GM23338 (cell line): ENCODE data around the gene DAND5. TPM values are rescaled to one million over a fixed set of nuclear protein-coding genes. Genes with fewer than 3 reads are reported as not detected.

Source experiments
- ATAC-seq: fragments of 200-7000 bp; cut with Tn5 transposase; 3 replicates; pipeline ENCODE4 v1.9.1; 2020
- DNase-seq: peaks from one replicate; pipeline ENCODE4 v3.0.0-alpha.2; 2015; ENCODE audit warnings: low spot score
- H2AFZ ChIP-seq: fragments of 200-600 bp; sonication (generic); 2 replicates; pipeline ENCODE4 v1.8.0; 2016; ENCODE audit warnings: antibody characterized with exemption, mild to moderate bottlenecking, moderate library complexity
- H3F3A ChIP-seq: fragments of 200-600 bp; sonication (generic); replicated peaks from 2 replicates; pipeline ENCODE4 v1.8.0; 2017; ENCODE audit warnings: antibody characterized with exemption, mixed run types, low read depth
- H3K27ac ChIP-seq: fragments of 200-600 bp; sonication (generic); 2 replicates; pipeline ENCODE4 v1.6.1; 2016; ENCODE audit warnings: low read depth
- H3K27me3 ChIP-seq: fragments of 200-600 bp; sonication (generic); 2 replicates; pipeline ENCODE4 v1.8.0; 2016; ENCODE audit warnings: mild to moderate bottlenecking, mixed run types, moderate library complexity; ENCODE audit not compliant: insufficient read depth
- H3K36me3 ChIP-seq: fragments of 200-600 bp; sonication (generic); 2 replicates; pipeline ENCODE4 v1.8.0; 2016; ENCODE audit warnings: mild to moderate bottlenecking; ENCODE audit not compliant: insufficient read depth
- H3K4me1 ChIP-seq: fragments of 200-600 bp; sonication (generic); 2 replicates; pipeline ENCODE4 v1.8.0; 2016; ENCODE audit warnings: mild to moderate bottlenecking, moderate library complexity; ENCODE audit not compliant: insufficient read depth
- H3K4me2 ChIP-seq: fragments of 200-600 bp; sonication (generic); 2 replicates; pipeline ENCODE4 v1.7.1; 2017; ENCODE audit warnings: mixed run types
- H3K4me3 ChIP-seq: fragments of 200-600 bp; sonication (generic); 2 replicates; pipeline ENCODE4 v1.6.1; 2016; ENCODE audit warnings: mixed run types
- H3K79me2 ChIP-seq: fragments of 200-600 bp; sonication (generic); replicated peaks from 2 replicates; pipeline ENCODE4 v1.8.0; 2017; ENCODE audit warnings: mild to moderate bottlenecking; ENCODE audit not compliant: insufficient read depth
- H3K9me2 ChIP-seq: fragments of 200-600 bp; sonication (generic); 2 replicates; pipeline ENCODE4 v1.8.0; 2017; ENCODE audit not compliant: insufficient read depth
- H4K20me1 ChIP-seq: fragments of 200-600 bp; sonication (generic); replicated peaks from 2 replicates; pipeline ENCODE4 v1.8.0; 2017; ENCODE audit warnings: mild to moderate bottlenecking; ENCODE audit not compliant: insufficient read depth
- H3K27ac Mint-ChIP-seq: 2 replicates; pipeline ENCODE4 v1.8.0; 2020; ENCODE audit warnings: inconsistent platforms, mild to moderate bottlenecking, moderate library complexity, mixed read lengths
- H3K27me3 Mint-ChIP-seq: 3 replicates; pipeline ENCODE4 v1.8.0; 2022; ENCODE audit warnings: low read depth, mild to moderate bottlenecking, moderate library complexity, mixed read lengths, inconsistent platforms; ENCODE audit not compliant: insufficient read depth, poor library complexity
- H3K36me3 Mint-ChIP-seq: 3 replicates; pipeline ENCODE4 v1.8.0; 2021; ENCODE audit warnings: low read depth, mild to moderate bottlenecking, inconsistent platforms, moderate library complexity, mixed read lengths
- H3K4me1 Mint-ChIP-seq: 3 replicates; pipeline ENCODE4 v1.8.0; 2020; ENCODE audit warnings: mild to moderate bottlenecking, inconsistent platforms, mixed read lengths
- H3K4me3 Mint-ChIP-seq: 3 replicates; pipeline ENCODE4 v1.8.0; 2021; ENCODE audit warnings: moderate library complexity, mild to moderate bottlenecking, inconsistent platforms, mixed read lengths
- H3K9me3 Mint-ChIP-seq: 3 replicates; pipeline ENCODE4 v1.8.0; 2020; ENCODE audit warnings: moderate library complexity, mild to moderate bottlenecking, inconsistent platforms, mixed read lengths
- EZH2 ChIP-seq: fragments of 200-600 bp; sonication (generic); IDR thresholded peaks from one replicate; pipeline ENCODE4 v1.8.0; 2017; ENCODE audit warnings: antibody characterized with exemption, mild to moderate bottlenecking, low read depth; ENCODE audit not compliant: unreplicated experiment
- JUNB ChIP-seq: IDR thresholded peaks from one replicate; pipeline ENCODE4 v1.6.1; 2016; ENCODE audit warnings: antibody characterized with exemption; ENCODE audit not compliant: unreplicated experiment
- NANOG ChIP-seq: IDR thresholded peaks from 2 replicates; pipeline ENCODE4 v1.6.1; 2016; ENCODE audit warnings: antibody characterized with exemption, borderline replicate concordance
- POLR2AphosphoS5 ChIP-seq: IDR thresholded peaks from 2 replicates; pipeline ENCODE4 v1.6.1; 2016; ENCODE audit warnings: antibody characterized with exemption, low read depth
- STAT1 ChIP-seq: IDR thresholded peaks from one replicate; pipeline ENCODE4 v1.6.1; 2016; ENCODE audit warnings: antibody characterized with exemption; ENCODE audit not compliant: unreplicated experiment
- ZNF114 ChIP-seq: fragments of 250-450 bp; sonication (Bioruptor Pico); IDR thresholded peaks from 2 replicates; pipeline ENCODE4 v1.5.0; 2020; ENCODE audit warnings: mild to moderate bottlenecking, moderate library complexity
- ZNF331 ChIP-seq: fragments of 250-450 bp; sonication (Bioruptor Pico); IDR thresholded peaks from 2 replicates; pipeline ENCODE4 v1.5.0; 2020; ENCODE audit warnings: low read depth, mild to moderate bottlenecking, moderate library complexity
- polyA plus RNA-seq: library from polyadenylated mRNA; unstranded; fragments of >200 nt; fragmentation: Nextera tagmentation; extraction: Ambion mirVana; gene quantifications from 2 replicates; pipeline ENCODE4 v1.2.1, GENCODE V29; 2016
- total RNA-seq: library from RNA; depleted of rRNA; stranded (reverse); fragments of >200 nt; shearing (Covaris generic); gene quantifications from 2 replicates; pipeline ENCODE4 v1.2.3, GENCODE V29; 2014
- TF ChIP-seq, protein P1 (sequence below): IDR thresholded peaks from one replicate; pipeline ENCODE4 v1.6.1; 2018; ENCODE audit warnings: antibody characterized with exemption; ENCODE audit not compliant: unreplicated experiment
- TF ChIP-seq, protein P2 (sequence below): fragments of 250-450 bp; sonication (Bioruptor Pico); IDR thresholded peaks from 2 replicates; pipeline ENCODE4 v1.5.0; 2020; ENCODE audit warnings: mild to moderate bottlenecking, moderate library complexity
- TF ChIP-seq, protein P3 (sequence below), 2 experiments: fragments of 200-600 bp in 1 of 2; sonication (generic) in 1 of 2; conservative IDR thresholded peaks; 2 replicates each; pipeline versions ENCODE4 v1.5.1 to v1.6.1; 2016 to 2017; ENCODE audit warnings: antibody characterized with exemption in 2 of 2, low read depth in 2 of 2, mild to moderate bottlenecking in 2 of 2, moderate library complexity in 1 of 2

DAND5 gene
- total and polyA plus RNA-seq, 2 experiments from 2014 or later = 0.18 to 0.28 TPM

DNA sequence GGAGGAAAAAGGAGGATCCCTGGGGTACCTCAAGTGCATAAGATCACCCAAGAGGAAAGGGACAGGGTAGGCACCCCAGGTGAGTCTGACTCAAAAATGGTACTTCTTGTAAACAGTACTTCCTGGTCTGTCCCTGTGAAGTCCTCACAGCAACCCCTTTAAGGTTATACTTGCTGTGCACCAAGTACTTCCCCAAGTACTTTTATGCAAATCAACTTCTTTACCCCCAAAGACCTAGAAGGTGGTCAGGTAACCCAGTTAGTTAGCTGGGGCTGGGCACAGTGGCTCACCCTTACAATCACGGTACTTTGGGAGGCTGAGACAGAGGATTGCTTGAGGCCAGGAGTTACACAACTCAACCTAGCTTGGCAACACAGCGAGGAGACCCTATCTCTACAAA, 28.5 kb upstream of the DAND5 start:
- no peak for ATAC-seq

DNA sequence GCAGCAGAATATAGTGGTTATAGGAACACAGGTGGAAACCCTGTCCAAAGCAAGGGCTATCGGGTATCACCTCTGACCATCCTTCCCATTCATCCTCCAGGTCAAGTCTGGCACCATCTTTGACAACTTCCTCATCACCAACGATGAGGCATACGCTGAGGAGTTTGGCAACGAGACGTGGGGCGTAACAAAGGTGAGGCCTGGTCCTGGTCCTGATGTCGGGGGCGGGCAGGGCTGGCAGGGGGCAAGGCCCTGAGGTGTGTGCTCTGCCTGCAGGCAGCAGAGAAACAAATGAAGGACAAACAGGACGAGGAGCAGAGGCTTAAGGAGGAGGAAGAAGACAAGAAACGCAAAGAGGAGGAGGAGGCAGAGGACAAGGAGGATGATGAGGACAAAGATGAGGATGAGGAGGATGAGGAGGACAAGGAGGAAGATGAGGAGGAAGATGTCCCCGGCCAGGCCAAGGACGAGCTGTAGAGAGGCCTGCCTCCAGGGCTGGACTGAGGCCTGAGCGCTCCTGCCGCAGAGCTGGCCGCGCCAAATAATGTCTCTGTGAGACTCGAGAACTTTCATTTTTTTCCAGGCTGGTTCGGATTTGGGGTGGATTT, 25.8 kb upstream of the DAND5 start:
- Mint-ChIP-seq H3K4me3 (no peak overlapping the region), H3K4me1 (peaks cover 28% of the 10 kb centered on the region), H3K36me3 (peaks cover 91% of the 10 kb centered on the region), H3K27ac (peak overlapping the region; percentile 50), H3K9me3 (no peaks in the 10 kb centered on the region; the same call in 2 of the 3 replicates), H3K27me3 (peaks cover 28% of the 10 kb centered on the region)
- Histone ChIP-seq H4K20me1 (peaks cover 44% of the 10 kb centered on the region), H3K36me3 (peaks cover 63% of the 10 kb centered on the region), H2AFZ (no peak overlapping the region), H3K4me3 (no peak overlapping the region), H3K27ac (peak overlapping the region; percentile 50), H3K9me2 (no peaks in the 10 kb centered on the region), H3K4me1 (peaks cover 26% of the 10 kb centered on the region), H3K27me3 (no peaks in the 10 kb centered on the region), H3F3A (peaks cover 73% of the 10 kb centered on the region), H3K4me2 (no peak overlapping the region), H3K79me2 (peaks cover 49% of the 10 kb centered on the region)
- ATAC-seq = no peak
- no peak for DNase-seq
- TF ChIP-seq STAT1 (no peak), JUNB (no peak), POLR2AphosphoS5 (no peak; the same call in 1 of the 2 replicates), ZNF114 (CRISPR knock-in tag) (no peak), ZNF331 (CRISPR knock-in tag) (no peak), NANOG (no peak), EZH2 (no peak)
- TF ChIP-seq, protein P1, sequence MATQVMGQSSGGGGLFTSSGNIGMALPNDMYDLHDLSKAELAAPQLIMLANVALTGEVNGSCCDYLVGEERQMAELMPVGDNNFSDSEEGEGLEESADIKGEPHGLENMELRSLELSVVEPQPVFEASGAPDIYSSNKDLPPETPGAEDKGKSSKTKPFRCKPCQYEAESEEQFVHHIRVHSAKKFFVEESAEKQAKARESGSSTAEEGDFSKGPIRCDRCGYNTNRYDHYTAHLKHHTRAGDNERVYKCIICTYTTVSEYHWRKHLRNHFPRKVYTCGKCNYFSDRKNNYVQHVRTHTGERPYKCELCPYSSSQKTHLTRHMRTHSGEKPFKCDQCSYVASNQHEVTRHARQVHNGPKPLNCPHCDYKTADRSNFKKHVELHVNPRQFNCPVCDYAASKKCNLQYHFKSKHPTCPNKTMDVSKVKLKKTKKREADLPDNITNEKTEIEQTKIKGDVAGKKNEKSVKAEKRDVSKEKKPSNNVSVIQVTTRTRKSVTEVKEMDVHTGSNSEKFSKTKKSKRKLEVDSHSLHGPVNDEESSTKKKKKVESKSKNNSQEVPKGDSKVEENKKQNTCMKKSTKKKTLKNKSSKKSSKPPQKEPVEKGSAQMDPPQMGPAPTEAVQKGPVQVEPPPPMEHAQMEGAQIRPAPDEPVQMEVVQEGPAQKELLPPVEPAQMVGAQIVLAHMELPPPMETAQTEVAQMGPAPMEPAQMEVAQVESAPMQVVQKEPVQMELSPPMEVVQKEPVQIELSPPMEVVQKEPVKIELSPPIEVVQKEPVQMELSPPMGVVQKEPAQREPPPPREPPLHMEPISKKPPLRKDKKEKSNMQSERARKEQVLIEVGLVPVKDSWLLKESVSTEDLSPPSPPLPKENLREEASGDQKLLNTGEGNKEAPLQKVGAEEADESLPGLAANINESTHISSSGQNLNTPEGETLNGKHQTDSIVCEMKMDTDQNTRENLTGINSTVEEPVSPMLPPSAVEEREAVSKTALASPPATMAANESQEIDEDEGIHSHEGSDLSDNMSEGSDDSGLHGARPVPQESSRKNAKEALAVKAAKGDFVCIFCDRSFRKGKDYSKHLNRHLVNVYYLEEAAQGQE = no peak
- TF ChIP-seq, protein P2, sequence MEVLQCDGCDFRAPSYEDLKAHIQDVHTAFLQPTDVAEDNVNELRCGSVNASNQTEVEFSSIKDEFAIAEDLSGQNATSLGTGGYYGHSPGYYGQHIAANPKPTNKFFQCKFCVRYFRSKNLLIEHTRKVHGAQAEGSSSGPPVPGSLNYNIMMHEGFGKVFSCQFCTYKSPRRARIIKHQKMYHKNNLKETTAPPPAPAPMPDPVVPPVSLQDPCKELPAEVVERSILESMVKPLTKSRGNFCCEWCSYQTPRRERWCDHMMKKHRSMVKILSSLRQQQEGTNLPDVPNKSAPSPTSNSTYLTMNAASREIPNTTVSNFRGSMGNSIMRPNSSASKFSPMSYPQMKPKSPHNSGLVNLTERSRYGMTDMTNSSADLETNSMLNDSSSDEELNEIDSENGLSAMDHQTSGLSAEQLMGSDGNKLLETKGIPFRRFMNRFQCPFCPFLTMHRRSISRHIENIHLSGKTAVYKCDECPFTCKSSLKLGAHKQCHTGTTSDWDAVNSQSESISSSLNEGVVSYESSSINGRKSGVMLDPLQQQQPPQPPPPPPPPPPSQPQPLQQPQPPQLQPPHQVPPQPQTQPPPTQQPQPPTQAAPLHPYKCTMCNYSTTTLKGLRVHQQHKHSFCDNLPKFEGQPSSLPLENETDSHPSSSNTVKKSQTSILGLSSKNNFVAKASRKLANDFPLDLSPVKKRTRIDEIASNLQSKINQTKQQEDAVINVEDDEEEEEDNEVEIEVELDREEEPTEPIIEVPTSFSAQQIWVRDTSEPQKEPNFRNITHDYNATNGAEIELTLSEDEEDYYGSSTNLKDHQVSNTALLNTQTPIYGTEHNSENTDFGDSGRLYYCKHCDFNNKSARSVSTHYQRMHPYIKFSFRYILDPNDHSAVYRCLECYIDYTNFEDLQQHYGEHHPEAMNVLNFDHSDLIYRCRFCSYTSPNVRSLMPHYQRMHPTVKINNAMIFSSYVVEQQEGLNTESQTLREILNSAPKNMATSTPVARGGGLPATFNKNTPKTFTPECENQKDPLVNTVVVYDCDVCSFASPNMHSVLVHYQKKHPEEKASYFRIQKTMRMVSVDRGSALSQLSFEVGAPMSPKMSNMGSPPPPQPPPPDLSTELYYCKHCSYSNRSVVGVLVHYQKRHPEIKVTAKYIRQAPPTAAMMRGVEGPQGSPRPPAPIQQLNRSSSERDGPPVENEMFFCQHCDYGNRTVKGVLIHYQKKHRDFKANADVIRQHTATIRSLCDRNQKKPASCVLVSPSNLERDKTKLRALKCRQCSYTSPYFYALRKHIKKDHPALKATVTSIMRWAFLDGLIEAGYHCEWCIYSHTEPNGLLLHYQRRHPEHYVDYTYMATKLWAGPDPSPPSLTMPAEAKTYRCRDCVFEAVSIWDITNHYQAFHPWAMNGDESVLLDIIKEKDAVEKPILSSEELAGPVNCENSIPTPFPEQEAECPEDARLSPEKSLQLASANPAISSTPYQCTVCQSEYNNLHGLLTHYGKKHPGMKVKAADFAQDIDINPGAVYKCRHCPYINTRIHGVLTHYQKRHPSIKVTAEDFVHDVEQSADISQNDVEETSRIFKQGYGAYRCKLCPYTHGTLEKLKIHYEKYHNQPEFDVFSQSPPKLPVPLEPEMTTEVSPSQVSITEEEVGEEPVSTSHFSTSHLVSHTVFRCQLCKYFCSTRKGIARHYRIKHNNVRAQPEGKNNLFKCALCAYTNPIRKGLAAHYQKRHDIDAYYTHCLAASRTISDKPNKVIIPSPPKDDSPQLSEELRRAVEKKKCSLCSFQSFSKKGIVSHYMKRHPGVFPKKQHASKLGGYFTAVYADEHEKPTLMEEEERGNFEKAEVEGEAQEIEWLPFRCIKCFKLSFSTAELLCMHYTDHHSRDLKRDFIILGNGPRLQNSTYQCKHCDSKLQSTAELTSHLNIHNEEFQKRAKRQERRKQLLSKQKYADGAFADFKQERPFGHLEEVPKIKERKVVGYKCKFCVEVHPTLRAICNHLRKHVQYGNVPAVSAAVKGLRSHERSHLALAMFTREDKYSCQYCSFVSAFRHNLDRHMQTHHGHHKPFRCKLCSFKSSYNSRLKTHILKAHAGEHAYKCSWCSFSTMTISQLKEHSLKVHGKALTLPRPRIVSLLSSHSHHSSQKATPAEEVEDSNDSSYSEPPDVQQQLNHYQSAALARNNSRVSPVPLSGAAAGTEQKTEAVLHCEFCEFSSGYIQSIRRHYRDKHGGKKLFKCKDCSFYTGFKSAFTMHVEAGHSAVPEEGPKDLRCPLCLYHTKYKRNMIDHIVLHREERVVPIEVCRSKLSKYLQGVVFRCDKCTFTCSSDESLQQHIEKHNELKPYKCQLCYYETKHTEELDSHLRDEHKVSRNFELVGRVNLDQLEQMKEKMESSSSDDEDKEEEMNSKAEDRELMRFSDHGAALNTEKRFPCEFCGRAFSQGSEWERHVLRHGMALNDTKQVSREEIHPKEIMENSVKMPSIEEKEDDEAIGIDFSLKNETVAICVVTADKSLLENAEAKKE (CRISPR knock-in tag) = no peak
- TF ChIP-seq, protein P3, sequence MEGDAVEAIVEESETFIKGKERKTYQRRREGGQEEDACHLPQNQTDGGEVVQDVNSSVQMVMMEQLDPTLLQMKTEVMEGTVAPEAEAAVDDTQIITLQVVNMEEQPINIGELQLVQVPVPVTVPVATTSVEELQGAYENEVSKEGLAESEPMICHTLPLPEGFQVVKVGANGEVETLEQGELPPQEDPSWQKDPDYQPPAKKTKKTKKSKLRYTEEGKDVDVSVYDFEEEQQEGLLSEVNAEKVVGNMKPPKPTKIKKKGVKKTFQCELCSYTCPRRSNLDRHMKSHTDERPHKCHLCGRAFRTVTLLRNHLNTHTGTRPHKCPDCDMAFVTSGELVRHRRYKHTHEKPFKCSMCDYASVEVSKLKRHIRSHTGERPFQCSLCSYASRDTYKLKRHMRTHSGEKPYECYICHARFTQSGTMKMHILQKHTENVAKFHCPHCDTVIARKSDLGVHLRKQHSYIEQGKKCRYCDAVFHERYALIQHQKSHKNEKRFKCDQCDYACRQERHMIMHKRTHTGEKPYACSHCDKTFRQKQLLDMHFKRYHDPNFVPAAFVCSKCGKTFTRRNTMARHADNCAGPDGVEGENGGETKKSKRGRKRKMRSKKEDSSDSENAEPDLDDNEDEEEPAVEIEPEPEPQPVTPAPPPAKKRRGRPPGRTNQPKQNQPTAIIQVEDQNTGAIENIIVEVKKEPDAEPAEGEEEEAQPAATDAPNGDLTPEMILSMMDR (conservative IDR thresholded peaks at IDR 0.05; ENCODE audit: low read depth in 2 of 2) = no peak

More for the DNA sequence above, 28.5 kb upstream of the DAND5 start:
- Histone ChIP-seq H3K79me2 (peaks cover 32% of the 10 kb centered on the region), H4K20me1 (peaks cover 35% of the 10 kb centered on the region), H3K4me2 (peak overlapping the region; percentile 20), H3K36me3 (peaks cover 57% of the 10 kb centered on the region), H3K4me1 (peaks cover 22% of the 10 kb centered on the region), H3F3A (peaks cover 76% of the 10 kb centered on the region), H3K27me3 (no peaks in the 10 kb centered on the region), H2AFZ (no peak overlapping the region), H3K9me2 (no peaks in the 10 kb centered on the region), H3K27ac (peak overlapping the region; percentile 79), H3K4me3 (peak overlapping the region; percentile 99; the same call in 1 of the 2 replicates)
- no peak for DNase-seq
- Mint-ChIP-seq H3K4me3 (peak overlapping the region; percentile 40; the same call in 2 of the 3 replicates), H3K9me3 (no peaks in the 10 kb centered on the region), H3K36me3 (peaks cover 73% of the 10 kb centered on the region), H3K27ac (0 out of 2 replicates have a peak overlapping the region, but pooled peaks have one; percentile 68), H3K27me3 (peaks cover 27% of the 10 kb centered on the region), H3K4me1 (peaks cover 30% of the 10 kb centered on the region)
- no peak for TF ChIP-seq JUNB
